ENCODE results near the gene SEC61A1.

GRCh38 chr3:128111147-128111546, 58.9 kb downstream of the SEC61A1 start:
- TF ChIP-seq ZNF488 (tag by site-specific recombination; IDR thresholded peaks at IDR 0.05) (no peak), ZBTB21 (tag by site-specific recombination; IDR thresholded peaks at IDR 0.05) (no peak), FEZF1 (tag by site-specific recombination; IDR thresholded peaks at IDR 0.05) (no peak), CTCF (tag by site-specific recombination; IDR thresholded peaks at IDR 0.05) (no peak), ZSCAN16 (tag by site-specific recombination; IDR thresholded peaks at IDR 0.05) (no peak), ZNF274 (IDR thresholded peaks at IDR 0.05; ENCODE audit: low read length) (no peak), ZNF274 (tag by site-specific recombination; IDR thresholded peaks at IDR 0.05; ENCODE audit: borderline replicate concordance) (no peak), OSR2 (tag by site-specific recombination; IDR thresholded peaks at IDR 0.05) (no peak), ZNF549 (tag by site-specific recombination; IDR thresholded peaks at IDR 0.05) (no peak), ZNF335 (tag by site-specific recombination; conservative IDR thresholded peaks at IDR 0.05) (no peak), ZNF544 (tag by site-specific recombination; IDR thresholded peaks at IDR 0.05) (no peak), SETDB1 (IDR thresholded peaks at IDR 0.05; ENCODE audit: insufficient read length, low read length) (no peak), TCF7L2 (IDR thresholded peaks at IDR 0.05; ENCODE audit: borderline replicate concordance, low read depth, low read length) (no peak)
